Measurements from ENCODE around the gene BOC.

GRCh38 chr3:113310960-113311359 is 99.6 kb downstream of the BOC start:
- TF ChIP-seq, protein P1, sequence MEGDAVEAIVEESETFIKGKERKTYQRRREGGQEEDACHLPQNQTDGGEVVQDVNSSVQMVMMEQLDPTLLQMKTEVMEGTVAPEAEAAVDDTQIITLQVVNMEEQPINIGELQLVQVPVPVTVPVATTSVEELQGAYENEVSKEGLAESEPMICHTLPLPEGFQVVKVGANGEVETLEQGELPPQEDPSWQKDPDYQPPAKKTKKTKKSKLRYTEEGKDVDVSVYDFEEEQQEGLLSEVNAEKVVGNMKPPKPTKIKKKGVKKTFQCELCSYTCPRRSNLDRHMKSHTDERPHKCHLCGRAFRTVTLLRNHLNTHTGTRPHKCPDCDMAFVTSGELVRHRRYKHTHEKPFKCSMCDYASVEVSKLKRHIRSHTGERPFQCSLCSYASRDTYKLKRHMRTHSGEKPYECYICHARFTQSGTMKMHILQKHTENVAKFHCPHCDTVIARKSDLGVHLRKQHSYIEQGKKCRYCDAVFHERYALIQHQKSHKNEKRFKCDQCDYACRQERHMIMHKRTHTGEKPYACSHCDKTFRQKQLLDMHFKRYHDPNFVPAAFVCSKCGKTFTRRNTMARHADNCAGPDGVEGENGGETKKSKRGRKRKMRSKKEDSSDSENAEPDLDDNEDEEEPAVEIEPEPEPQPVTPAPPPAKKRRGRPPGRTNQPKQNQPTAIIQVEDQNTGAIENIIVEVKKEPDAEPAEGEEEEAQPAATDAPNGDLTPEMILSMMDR (conservative IDR thresholded peaks at IDR 0.05; ENCODE audit: low read depth, low read length), result no peak
- TF ChIP-seq EZH2 (IDR thresholded peaks at IDR 0.05; ENCODE audit: borderline replicate concordance, low read depth, low read length, poor library complexity, severe bottlenecking), result no peak
